Smooth muscle cell (in vitro differentiated cells): ENCODE data around the gene SRSF1. TPM values are rescaled to one million over a fixed set of nuclear protein-coding genes. Genes with fewer than 3 reads are reported as not detected.

Experiments used
- DNase-seq: peaks from one replicate; lab custom pipeline; 2025; ENCODE audit not compliant: unreplicated experiment; lab: John Stamatoyannopoulos, UW
- H2AFZ ChIP-seq: fragments of 200-600 bp; sonication (generic); 2 replicates; pipeline ENCODE4 v1.6.0; 2016; ENCODE audit warnings: antibody characterized with exemption, low read depth, mild to moderate bottlenecking
- H3F3A ChIP-seq: fragments of 200-600 bp; sonication (generic); 2 replicates; pipeline ENCODE4 v1.6.0; 2017; ENCODE audit warnings: antibody characterized with exemption, low read depth
- H3K27ac ChIP-seq: fragments of 200-600 bp; sonication (generic); 2 replicates; pipeline ENCODE4 v1.5.1; 2016; ENCODE audit warnings: low read depth, mild to moderate bottlenecking
- H3K27me3 ChIP-seq: fragments of 200-600 bp; sonication (generic); 2 replicates; pipeline ENCODE4 v1.6.1; 2016; ENCODE audit warnings: low read depth, mild to moderate bottlenecking
- H3K36me3 ChIP-seq: fragments of 200-600 bp; sonication (generic); 2 replicates; pipeline ENCODE4 v1.5.1; 2016; ENCODE audit warnings: low read depth
- H3K4me1 ChIP-seq: fragments of 200-600 bp; sonication (generic); 2 replicates; pipeline ENCODE4 v1.5.1; 2016; ENCODE audit warnings: low read depth
- H3K4me2 ChIP-seq: fragments of 200-600 bp; sonication (generic); 2 replicates; pipeline ENCODE4 v1.6.0; 2016; ENCODE audit warnings: mild to moderate bottlenecking
- H3K4me3 ChIP-seq: fragments of 200-600 bp; sonication (generic); 2 replicates; pipeline ENCODE4 v1.5.1; 2016; ENCODE audit warnings: mild to moderate bottlenecking
- H3K79me2 ChIP-seq: fragments of 200-600 bp; sonication (generic); 2 replicates; pipeline ENCODE4 v1.6.0; 2016; ENCODE audit warnings: low read depth, mild to moderate bottlenecking
- H3K9ac ChIP-seq: fragments of 200-600 bp; sonication (generic); 2 replicates; pipeline ENCODE4 v1.6.0; 2016; ENCODE audit warnings: low read depth
- H3K9me3 ChIP-seq: fragments of 200-600 bp; sonication (generic); replicated peaks from 2 replicates; pipeline ENCODE4 v1.5.1; 2016; ENCODE audit warnings: low read depth
- H4K20me1 ChIP-seq: fragments of 200-600 bp; sonication (generic); 2 replicates; pipeline ENCODE4 v1.6.0; 2016; ENCODE audit warnings: low read depth
- CTCF ChIP-seq: fragments of 200-600 bp; sonication (generic); IDR thresholded peaks from 2 replicates; pipeline ENCODE4 v1.5.1; 2017; ENCODE audit warnings: borderline replicate concordance, mild to moderate bottlenecking, antibody characterized with exemption; ENCODE audit not compliant: insufficient read depth, poor library complexity, severe bottlenecking
- WGBS: methylation state at CpG from one replicate; pipeline ENCODE4 v1.1.7; 2016; ENCODE audit warnings: low lambda C conversion rate; 5-methylcytosine and 5-hydroxymethylcytosine counted together
- polyA plus RNA-seq: library from polyadenylated mRNA; unstranded; fragments of >200 nt; fragmentation: Nextera tagmentation; extraction: Ambion mirVana; gene quantifications from 2 replicates; pipeline ENCODE4 v1.2.1, GENCODE V29; 2016
- total RNA-seq: library from RNA; depleted of rRNA; stranded (reverse); fragments of >200 nt; gene quantifications from 2 replicates; pipeline ENCODE4 v1.2.3, GENCODE V29; 2014

SRSF1 gene
- total and polyA plus RNA-seq, 2 experiments from 2014 or later: 57.9 to 200 TPM

DNA sequence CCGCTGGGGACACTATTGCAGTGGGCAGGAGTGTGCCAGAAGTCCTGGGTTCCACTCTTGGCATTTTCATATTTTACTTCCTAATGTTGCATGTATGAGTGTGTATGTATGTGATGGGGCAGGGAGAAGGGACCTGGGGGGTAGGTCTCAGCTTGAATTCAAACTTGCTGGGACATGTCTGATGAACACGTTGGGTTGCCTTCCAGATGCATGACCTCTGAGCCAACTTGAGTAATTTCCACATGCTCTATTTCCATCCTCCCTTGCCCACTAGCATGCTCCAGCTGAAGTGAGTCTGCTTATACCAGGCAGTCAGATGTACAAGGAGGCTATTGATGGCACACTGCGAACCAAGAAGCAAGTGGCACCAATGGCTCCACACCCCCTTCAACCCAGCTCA, 32.9 kb upstream of the SRSF1 start:
- H3F3A ChIP-seq: no peaks in the 10 kb centered on the region
- H3K4me3 ChIP-seq: no peak overlapping the region
- H3K4me2 ChIP-seq: no peak overlapping the region
- H3K4me1 ChIP-seq: no peaks in the 10 kb centered on the region
- DNase-seq: no peak
- no peak for TF ChIP-seq CTCF
- no peaks in the 10 kb centered on the region for H3K9me3 ChIP-seq
- H2AFZ ChIP-seq: no peak overlapping the region
- peaks cover 16% of the 10 kb centered on the region for H3K27me3 ChIP-seq
- no peaks in the 10 kb centered on the region for H3K36me3 ChIP-seq
- WGBS: 85% methylated on average over 3 of the region's 3 CpGs
- no peaks in the 10 kb centered on the region for H3K79me2 ChIP-seq
- H3K9ac ChIP-seq: no peak overlapping the region
- H4K20me1 ChIP-seq: no peaks in the 10 kb centered on the region
- H3K27ac ChIP-seq: no peak overlapping the region

DNA sequence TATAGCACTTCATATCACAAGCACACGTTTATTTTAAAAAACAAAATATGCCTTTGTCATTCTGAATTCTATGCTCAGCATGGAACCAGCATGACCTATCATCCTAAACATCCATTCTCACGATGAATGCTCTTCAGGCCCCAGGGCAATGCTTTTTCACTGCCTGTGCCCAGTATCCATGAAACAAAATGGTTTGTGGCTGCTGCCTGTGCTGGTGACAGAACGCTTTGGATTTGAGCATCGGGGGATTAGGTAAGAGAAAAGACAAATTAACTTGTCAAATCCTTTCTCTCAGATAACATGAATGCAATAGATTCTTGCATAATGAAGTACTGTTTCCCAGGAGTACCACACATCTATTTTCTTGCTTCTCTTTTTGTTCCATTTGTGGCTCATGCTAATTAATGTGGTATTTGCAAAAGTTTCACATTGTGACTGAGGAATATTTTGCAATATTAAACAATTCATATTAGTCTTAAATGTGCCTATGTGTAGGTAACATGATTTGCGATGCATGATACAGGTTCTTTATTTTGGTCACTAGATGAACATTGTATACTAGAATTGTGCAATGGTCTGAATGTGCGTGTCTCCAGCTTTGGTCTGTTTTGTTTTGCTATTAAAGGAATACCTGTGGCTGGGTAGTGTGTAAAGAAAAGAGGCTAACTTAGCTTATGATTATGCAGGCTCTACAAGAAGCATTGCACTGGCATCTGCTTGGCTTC, 25.8 kb upstream of the SRSF1 start:
- peaks cover 16% of the 10 kb centered on the region for H3K4me1 ChIP-seq
- TF ChIP-seq CTCF: no peak

DNA sequence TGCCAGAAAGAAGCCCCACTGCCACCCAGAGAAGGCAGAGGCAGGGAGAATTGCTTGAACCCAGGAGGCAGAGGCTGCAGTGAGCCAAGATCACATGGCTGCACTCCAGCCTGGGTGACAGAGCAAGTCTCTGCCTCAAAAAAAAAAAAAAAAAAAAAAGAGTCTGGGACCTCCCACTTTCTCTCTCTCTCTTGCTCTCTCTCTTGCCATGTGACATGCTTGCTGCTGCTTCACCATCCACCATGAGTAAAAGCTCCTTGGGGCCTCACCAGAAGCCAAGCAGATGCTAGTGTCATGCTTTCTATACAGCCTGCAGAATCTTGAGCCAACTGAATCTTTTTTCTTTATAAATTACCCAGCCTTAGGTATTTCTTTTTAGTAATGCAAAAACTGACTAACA, 21.5 kb upstream of the SRSF1 start:
- Histone ChIP-seq H3K79me2 (no peaks in the 10 kb centered on the region), H3K9ac (no peak overlapping the region), H3K36me3 (no peaks in the 10 kb centered on the region), H3K4me2 (no peak overlapping the region), H2AFZ (no peak overlapping the region), H4K20me1 (no peaks in the 10 kb centered on the region), H3F3A (no peaks in the 10 kb centered on the region), H3K4me1 (peaks cover 16% of the 10 kb centered on the region), H3K27ac (no peak overlapping the region), H3K9me3 (no peaks in the 10 kb centered on the region), H3K27me3 (no peaks in the 10 kb centered on the region), H3K4me3 (no peak overlapping the region)
- no peak for DNase-seq
- no peak for TF ChIP-seq CTCF

More for the DNA sequence above, 25.8 kb upstream of the SRSF1 start:
- Histone ChIP-seq H2AFZ (no peak overlapping the region), H3K4me3 (no peak overlapping the region), H3K79me2 (no peaks in the 10 kb centered on the region), H3K4me2 (no peak overlapping the region), H3K36me3 (no peaks in the 10 kb centered on the region), H3F3A (no peaks in the 10 kb centered on the region), H3K9me3 (no peaks in the 10 kb centered on the region), H3K27me3 (no peaks in the 10 kb centered on the region), H3K27ac (no peak overlapping the region), H4K20me1 (no peaks in the 10 kb centered on the region), H3K9ac (no peak overlapping the region)
- 42% methylated on average over 6 of the region's 6 CpGs for WGBS
- DNase-seq: no peak

DNA sequence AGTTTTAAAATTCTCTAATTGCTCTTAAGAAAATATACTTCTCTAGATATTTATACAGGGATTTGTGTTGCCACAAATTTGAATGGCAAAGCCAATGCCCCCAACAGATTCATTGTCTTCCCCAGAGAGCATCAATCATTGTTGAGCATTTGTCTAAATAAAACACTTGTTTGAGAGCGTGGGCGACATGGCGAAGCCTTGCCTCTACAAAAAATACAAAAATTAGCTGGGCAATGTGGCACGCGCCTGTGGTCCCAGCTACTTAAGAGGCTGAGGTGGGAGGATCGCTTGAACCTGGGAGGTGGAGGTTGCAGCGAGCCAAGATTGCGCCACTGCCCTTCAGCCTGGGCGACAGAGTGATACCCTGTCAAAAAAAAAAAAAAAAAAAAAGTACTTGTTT, 13.4 kb upstream of the SRSF1 start:
- no peaks in the 10 kb centered on the region for H3F3A ChIP-seq
- 89% methylated on average over 9 of the region's 9 CpGs for WGBS

More for the DNA sequence above, 13.4 kb upstream of the SRSF1 start:
- no peak overlapping the region for H2AFZ ChIP-seq
- no peaks in the 10 kb centered on the region for H3K79me2 ChIP-seq
- H3K4me2 ChIP-seq: no peak overlapping the region
- no peaks in the 10 kb centered on the region for H3K9me3 ChIP-seq
- H3K4me3 ChIP-seq: no peak overlapping the region
- DNase-seq: no peak
- H3K27me3 ChIP-seq: no peaks in the 10 kb centered on the region
- no peaks in the 10 kb centered on the region for H3K36me3 ChIP-seq
- H3K9ac ChIP-seq: no peak overlapping the region
- no peak overlapping the region for H3K27ac ChIP-seq
- H4K20me1 ChIP-seq: no peaks in the 10 kb centered on the region
- H3K4me1 ChIP-seq: no peaks in the 10 kb centered on the region
- TF ChIP-seq CTCF: no peak
